Measurements from ENCODE around the gene AOPEP.

The AOPEP gene

GRCh38 chr9:94824411-94824810 lies 97.9 kb downstream of the AOPEP start:
- no peaks in the 10 kb centered on the region for H3K36me3 ChIP-seq (ENCODE audit: control insufficient read depth, low read length)
- no peaks in the 10 kb centered on the region for H3K79me2 ChIP-seq (ENCODE audit: control insufficient read depth, low read length)
- H3K9me2 ChIP-seq (replicated peaks; ENCODE audit: control insufficient read depth, low read length): no peaks in the 10 kb centered on the region
- H4K20me1 ChIP-seq (ENCODE audit: control insufficient read depth, insufficient read depth, low read depth, low read length): no peaks in the 10 kb centered on the region
- H3K4me1 ChIP-seq (ENCODE audit: control insufficient read depth, low read length): peaks cover 11% of the 10 kb centered on the region
- H3F3A ChIP-seq (ENCODE audit: control insufficient read depth, insufficient read depth): no peaks in the 10 kb centered on the region
- TF ChIP-seq CTCF (IDR thresholded peaks at IDR 0.05; ENCODE audit: low read depth, low read length, poor library complexity, severe bottlenecking): no peak
- TF ChIP-seq EZH2phosphoT487 (IDR thresholded peaks at IDR 0.05; ENCODE audit: borderline replicate concordance, low read length): no peak
- H3K4me2 ChIP-seq (ENCODE audit: low read length): no peak overlapping the region
- H3K9me3 ChIP-seq (ENCODE audit: control insufficient read depth, insufficient read depth, low read length): no peaks in the 10 kb centered on the region
- H3K4me3 ChIP-seq (ENCODE audit: low read length): no peak overlapping the region
- no peak overlapping the region for H3K27ac ChIP-seq (ENCODE audit: low read depth, low read length)
- H3K27me3 ChIP-seq (ENCODE audit: control insufficient read depth, low read length): no peaks in the 10 kb centered on the region

GRCh38 chr9:94824913-94825610 lies 98.6 kb downstream of the AOPEP start:
- Histone ChIP-seq H3K4me1 (ENCODE audit: control insufficient read depth, low read length) (peaks cover 11% of the 10 kb centered on the region), H3K27ac (ENCODE audit: low read depth, low read length) (no peak overlapping the region), H3K79me2 (ENCODE audit: control insufficient read depth, low read length) (no peaks in the 10 kb centered on the region), H4K20me1 (ENCODE audit: control insufficient read depth, insufficient read depth, low read depth, low read length) (no peaks in the 10 kb centered on the region), H3K4me3 (ENCODE audit: low read length) (no peak overlapping the region), H3K27me3 (ENCODE audit: control insufficient read depth, low read length) (no peaks in the 10 kb centered on the region), H3F3A (ENCODE audit: control insufficient read depth, insufficient read depth) (no peaks in the 10 kb centered on the region), H3K9me3 (ENCODE audit: control insufficient read depth, insufficient read depth, low read length) (no peaks in the 10 kb centered on the region), H3K4me2 (ENCODE audit: low read length) (no peak overlapping the region), H3K36me3 (ENCODE audit: control insufficient read depth, low read length) (no peaks in the 10 kb centered on the region), H3K9me2 (replicated peaks; ENCODE audit: control insufficient read depth, low read length) (no peaks in the 10 kb centered on the region)
- no peak for TF ChIP-seq CTCF (IDR thresholded peaks at IDR 0.05; ENCODE audit: low read depth, low read length, poor library complexity, severe bottlenecking)
- TF ChIP-seq EZH2phosphoT487 (IDR thresholded peaks at IDR 0.05; ENCODE audit: borderline replicate concordance, low read length): no peak

GRCh38 chr9:94825611-94825958 lies 99.1 kb downstream of the AOPEP start:
- Histone ChIP-seq H3K36me3 (ENCODE audit: control insufficient read depth, low read length) (no peaks in the 10 kb centered on the region), H3F3A (ENCODE audit: control insufficient read depth, insufficient read depth) (no peaks in the 10 kb centered on the region), H3K9me2 (replicated peaks; ENCODE audit: control insufficient read depth, low read length) (no peaks in the 10 kb centered on the region), H3K9me3 (ENCODE audit: control insufficient read depth, insufficient read depth, low read length) (no peaks in the 10 kb centered on the region), H3K4me1 (ENCODE audit: control insufficient read depth, low read length) (peaks cover 11% of the 10 kb centered on the region), H3K27me3 (ENCODE audit: control insufficient read depth, low read length) (no peaks in the 10 kb centered on the region), H4K20me1 (ENCODE audit: control insufficient read depth, insufficient read depth, low read depth, low read length) (no peaks in the 10 kb centered on the region), H3K79me2 (ENCODE audit: control insufficient read depth, low read length) (no peaks in the 10 kb centered on the region), H3K4me2 (ENCODE audit: low read length) (no peak overlapping the region), H3K27ac (ENCODE audit: low read depth, low read length) (no peak overlapping the region), H3K4me3 (ENCODE audit: low read length) (no peak overlapping the region)
- TF ChIP-seq CTCF (IDR thresholded peaks at IDR 0.05; ENCODE audit: low read depth, low read length, poor library complexity, severe bottlenecking): no peak
- no peak for TF ChIP-seq EZH2phosphoT487 (IDR thresholded peaks at IDR 0.05; ENCODE audit: borderline replicate concordance, low read length)

All from DOHH2 (cell line).